ENCODE results near the gene TTC13.

DNA sequence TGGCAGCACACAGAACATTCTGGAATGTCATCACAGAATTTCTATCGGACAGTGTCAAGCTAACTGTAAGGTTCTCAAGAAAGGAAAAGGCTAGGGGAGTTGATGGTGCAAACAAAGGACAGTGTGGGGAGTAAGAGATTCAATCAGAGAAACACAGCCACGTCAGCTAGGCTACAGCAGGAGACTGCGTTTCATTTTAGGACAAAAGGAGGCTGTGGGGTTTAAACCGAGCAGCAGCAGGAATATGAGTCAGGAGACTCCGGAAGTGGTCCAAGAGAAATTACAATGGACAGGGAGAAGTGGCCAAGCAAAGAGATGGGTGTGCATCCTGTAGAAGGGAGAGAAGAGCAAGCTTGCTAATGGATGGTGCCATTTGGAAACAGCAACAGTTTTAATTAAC, 72.9 kb downstream of the TTC13 start:
- TF ChIP-seq CTCF (IDR thresholded peaks at IDR 0.05) (no peak), POLR2A (IDR thresholded peaks at IDR 0.05) (no peak), POLR2AphosphoS5 (IDR thresholded peaks at IDR 0.05) (no peak), EP300 (IDR thresholded peaks at IDR 0.05; ENCODE audit: low read depth) (no peak)
